ENCODE measurements around the gene OSBPL3. TPM values are rescaled to one million over a fixed set of nuclear protein-coding genes. Genes with fewer than 3 reads are reported as not detected.

Gene OSBPL3
- total RNA-seq, 1 experiment from 2014 or later, result 9.2 TPM

DNA sequence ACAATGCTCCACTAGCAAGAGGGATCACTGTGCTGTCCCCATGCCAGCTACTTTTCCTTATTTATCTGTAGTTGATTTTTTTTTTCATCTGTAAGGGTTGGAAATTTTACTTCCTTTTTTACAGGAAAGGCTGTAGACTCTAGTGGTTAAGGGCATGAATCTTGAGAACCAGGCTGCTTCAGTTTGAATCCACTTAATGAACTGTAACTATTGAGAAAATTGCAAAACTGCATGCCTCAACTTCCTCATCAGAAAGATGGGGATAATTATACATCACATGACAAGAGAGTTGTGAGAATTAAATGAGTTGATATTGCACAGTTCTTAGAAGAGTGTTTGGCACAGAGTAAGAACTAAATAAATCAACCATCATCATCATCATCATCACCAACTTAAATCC is 116.4 kb downstream of the OSBPL3 start:
- CTCF ChIA-PET, result no interaction called here
- no peaks in the 10 kb centered on the region for H3K36me3 ChIP-seq (ENCODE audit: control insufficient read depth, insufficient read depth, low read length)
- no TSS peak for BruUV-seq (replicated peaks)
- H3K27ac ChIP-seq (ENCODE audit: low read length), result no peak overlapping the region
- H3K27me3 ChIP-seq (ENCODE audit: control insufficient read depth, insufficient read depth, low read length), result no peaks in the 10 kb centered on the region
- in situ Hi-C loops (cut with HindIII; ENCODE audit: low pct_unique_long_range_greater_than_20kb, low sequenced_read_pairs), result no loop called here
- no peak for DNase-seq (ENCODE audit: low read depth, low spot score)
- POLR2A ChIA-PET, result no interaction called here
- TF ChIP-seq, protein P1, sequence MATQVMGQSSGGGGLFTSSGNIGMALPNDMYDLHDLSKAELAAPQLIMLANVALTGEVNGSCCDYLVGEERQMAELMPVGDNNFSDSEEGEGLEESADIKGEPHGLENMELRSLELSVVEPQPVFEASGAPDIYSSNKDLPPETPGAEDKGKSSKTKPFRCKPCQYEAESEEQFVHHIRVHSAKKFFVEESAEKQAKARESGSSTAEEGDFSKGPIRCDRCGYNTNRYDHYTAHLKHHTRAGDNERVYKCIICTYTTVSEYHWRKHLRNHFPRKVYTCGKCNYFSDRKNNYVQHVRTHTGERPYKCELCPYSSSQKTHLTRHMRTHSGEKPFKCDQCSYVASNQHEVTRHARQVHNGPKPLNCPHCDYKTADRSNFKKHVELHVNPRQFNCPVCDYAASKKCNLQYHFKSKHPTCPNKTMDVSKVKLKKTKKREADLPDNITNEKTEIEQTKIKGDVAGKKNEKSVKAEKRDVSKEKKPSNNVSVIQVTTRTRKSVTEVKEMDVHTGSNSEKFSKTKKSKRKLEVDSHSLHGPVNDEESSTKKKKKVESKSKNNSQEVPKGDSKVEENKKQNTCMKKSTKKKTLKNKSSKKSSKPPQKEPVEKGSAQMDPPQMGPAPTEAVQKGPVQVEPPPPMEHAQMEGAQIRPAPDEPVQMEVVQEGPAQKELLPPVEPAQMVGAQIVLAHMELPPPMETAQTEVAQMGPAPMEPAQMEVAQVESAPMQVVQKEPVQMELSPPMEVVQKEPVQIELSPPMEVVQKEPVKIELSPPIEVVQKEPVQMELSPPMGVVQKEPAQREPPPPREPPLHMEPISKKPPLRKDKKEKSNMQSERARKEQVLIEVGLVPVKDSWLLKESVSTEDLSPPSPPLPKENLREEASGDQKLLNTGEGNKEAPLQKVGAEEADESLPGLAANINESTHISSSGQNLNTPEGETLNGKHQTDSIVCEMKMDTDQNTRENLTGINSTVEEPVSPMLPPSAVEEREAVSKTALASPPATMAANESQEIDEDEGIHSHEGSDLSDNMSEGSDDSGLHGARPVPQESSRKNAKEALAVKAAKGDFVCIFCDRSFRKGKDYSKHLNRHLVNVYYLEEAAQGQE (IDR thresholded peaks at IDR 0.05; ENCODE audit: insufficient read depth in 1 of 2, low read depth in 2 of 2, low read length in 1 of 2), result no peak
- TF ChIP-seq, protein P2, sequence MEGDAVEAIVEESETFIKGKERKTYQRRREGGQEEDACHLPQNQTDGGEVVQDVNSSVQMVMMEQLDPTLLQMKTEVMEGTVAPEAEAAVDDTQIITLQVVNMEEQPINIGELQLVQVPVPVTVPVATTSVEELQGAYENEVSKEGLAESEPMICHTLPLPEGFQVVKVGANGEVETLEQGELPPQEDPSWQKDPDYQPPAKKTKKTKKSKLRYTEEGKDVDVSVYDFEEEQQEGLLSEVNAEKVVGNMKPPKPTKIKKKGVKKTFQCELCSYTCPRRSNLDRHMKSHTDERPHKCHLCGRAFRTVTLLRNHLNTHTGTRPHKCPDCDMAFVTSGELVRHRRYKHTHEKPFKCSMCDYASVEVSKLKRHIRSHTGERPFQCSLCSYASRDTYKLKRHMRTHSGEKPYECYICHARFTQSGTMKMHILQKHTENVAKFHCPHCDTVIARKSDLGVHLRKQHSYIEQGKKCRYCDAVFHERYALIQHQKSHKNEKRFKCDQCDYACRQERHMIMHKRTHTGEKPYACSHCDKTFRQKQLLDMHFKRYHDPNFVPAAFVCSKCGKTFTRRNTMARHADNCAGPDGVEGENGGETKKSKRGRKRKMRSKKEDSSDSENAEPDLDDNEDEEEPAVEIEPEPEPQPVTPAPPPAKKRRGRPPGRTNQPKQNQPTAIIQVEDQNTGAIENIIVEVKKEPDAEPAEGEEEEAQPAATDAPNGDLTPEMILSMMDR (IDR thresholded peaks at IDR 0.05), result no peak
- TF ChIP-seq POLR2AphosphoS5 (IDR thresholded peaks at IDR 0.05; ENCODE audit: low read depth, low read length) (no peak), TCF7L2 (IDR thresholded peaks at IDR 0.05; ENCODE audit: low read depth, low read length) (no peak), SIN3A (IDR thresholded peaks at IDR 0.05; ENCODE audit: borderline replicate concordance, insufficient read depth, low read depth, low read length) (no peak)
- ATAC-seq, result no peak
- intact Hi-C loops (cut with micrococcal nuclease; ENCODE audit: unreplicated experiment), result no loop called here
- no peaks in the 10 kb centered on the region for H3K4me1 ChIP-seq (ENCODE audit: control insufficient read depth, insufficient read depth, low read length)
- H3K9me3 ChIP-seq (ENCODE audit: control insufficient read depth, insufficient read depth, low read depth, low read length), result no peaks in the 10 kb centered on the region
- H3K4me3 ChIP-seq (ENCODE audit: low read depth in 2 of 2, low read length in 2 of 2), result no peak overlapping the region

DNA sequence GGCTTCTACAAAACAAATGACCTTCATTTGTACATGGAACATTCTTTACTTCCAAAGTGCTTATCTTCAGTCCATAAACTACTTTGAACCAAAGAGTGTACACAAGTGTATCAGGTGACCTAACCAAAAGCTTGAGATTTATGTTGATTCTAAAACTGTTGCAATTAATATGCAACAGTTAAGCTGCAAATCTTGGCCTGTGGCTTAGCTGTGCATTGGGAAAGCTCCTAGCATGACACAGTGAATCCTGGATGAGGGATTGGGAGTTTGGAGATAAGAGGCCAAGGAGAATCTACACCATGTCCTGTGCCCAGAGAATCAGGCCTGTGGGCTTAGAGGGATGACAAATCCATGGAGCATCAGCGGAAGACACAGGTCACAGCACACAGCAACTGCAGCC is 117.5 kb downstream of the OSBPL3 start:
- intact Hi-C loops (cut with micrococcal nuclease; ENCODE audit: unreplicated experiment) (no loop called here), in situ Hi-C loops (cut with HindIII; ENCODE audit: low pct_unique_long_range_greater_than_20kb, low sequenced_read_pairs) (no loop called here)
- no peaks in the 10 kb centered on the region for H3K4me1 ChIP-seq (ENCODE audit: control insufficient read depth, insufficient read depth, low read length)
- BruUV-seq (replicated peaks), result no TSS peak
- POLR2A ChIA-PET, result no interaction called here
- DNase-seq (ENCODE audit: low read depth, low spot score), result no peak
- H3K9me3 ChIP-seq (ENCODE audit: control insufficient read depth, insufficient read depth, low read depth, low read length), result no peaks in the 10 kb centered on the region
- TF ChIP-seq, protein P2 (IDR thresholded peaks at IDR 0.05), result no peak
- TF ChIP-seq TCF7L2 (IDR thresholded peaks at IDR 0.05; ENCODE audit: low read depth, low read length), result no peak
- no peak for TF ChIP-seq SIN3A (IDR thresholded peaks at IDR 0.05; ENCODE audit: borderline replicate concordance, insufficient read depth, low read depth, low read length)
- no peak for TF ChIP-seq POLR2AphosphoS5 (IDR thresholded peaks at IDR 0.05; ENCODE audit: low read depth, low read length)
- TF ChIP-seq, protein P1 (IDR thresholded peaks at IDR 0.05; ENCODE audit: insufficient read depth in 1 of 2, low read depth in 2 of 2, low read length in 1 of 2), result no peak
- H3K4me3 ChIP-seq (ENCODE audit: low read depth in 2 of 2, low read length in 2 of 2), result no peak overlapping the region
- no peak for ATAC-seq
- H3K27ac ChIP-seq (ENCODE audit: low read length), result no peak overlapping the region
- CTCF ChIA-PET, result no interaction called here
- H3K27me3 ChIP-seq (ENCODE audit: control insufficient read depth, insufficient read depth, low read length), result no peaks in the 10 kb centered on the region
- no peaks in the 10 kb centered on the region for H3K36me3 ChIP-seq (ENCODE audit: control insufficient read depth, insufficient read depth, low read length)

Data from Panc1 (cell line).